ENCODE measurements around the gene ST7.

ST7 gene

DNA sequence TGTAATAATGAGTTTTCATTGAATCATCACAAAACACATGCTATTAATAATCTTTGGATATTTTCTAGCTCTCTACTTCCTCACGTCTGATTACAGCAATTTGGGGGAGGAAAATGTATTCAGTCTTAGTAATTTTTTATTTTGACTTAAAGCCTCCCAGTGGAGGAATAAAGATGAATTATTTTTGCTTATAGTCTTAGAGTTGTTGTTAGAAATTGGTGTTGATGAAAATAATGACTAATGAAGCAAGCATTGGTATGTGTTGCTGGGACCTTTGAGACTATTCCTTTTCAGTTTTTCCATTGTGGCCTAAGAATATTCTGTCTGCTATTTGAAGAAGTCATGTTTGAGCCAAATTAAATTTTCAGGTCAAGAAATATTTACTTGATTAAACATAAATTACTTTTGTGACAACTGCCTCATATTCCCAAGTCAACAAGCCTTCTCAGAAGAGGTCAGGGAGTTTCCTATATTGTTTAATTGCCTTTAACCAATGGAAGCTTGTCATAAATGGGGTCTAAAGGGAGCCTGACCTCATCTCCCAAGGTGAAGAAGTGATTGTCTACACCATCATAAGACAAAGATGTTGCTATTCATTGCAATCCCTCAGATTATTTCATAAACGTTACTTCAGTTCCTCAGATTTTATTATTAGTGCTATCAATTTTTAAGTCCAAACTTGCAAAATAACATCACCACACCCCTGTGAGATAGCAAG lies 90.0 kb downstream of the ST7 start:
- TF ChIP-seq POLR2A (IDR thresholded peaks at IDR 0.05; ENCODE audit: extremely low read depth, insufficient read length) (no peak), MAX (IDR thresholded peaks at IDR 0.05; ENCODE audit: low read depth, low read length) (no peak), MYC (IDR thresholded peaks at IDR 0.05; ENCODE audit: low read depth, low read length) (no peak), CTCF (IDR thresholded peaks at IDR 0.05; ENCODE audit: low read depth, low read length) (no peak)
- no peak for DNase-seq (ENCODE audit: low read depth)
- no peak overlapping the region for H3K4me3 ChIP-seq (ENCODE audit: low read depth, low read length)

DNA sequence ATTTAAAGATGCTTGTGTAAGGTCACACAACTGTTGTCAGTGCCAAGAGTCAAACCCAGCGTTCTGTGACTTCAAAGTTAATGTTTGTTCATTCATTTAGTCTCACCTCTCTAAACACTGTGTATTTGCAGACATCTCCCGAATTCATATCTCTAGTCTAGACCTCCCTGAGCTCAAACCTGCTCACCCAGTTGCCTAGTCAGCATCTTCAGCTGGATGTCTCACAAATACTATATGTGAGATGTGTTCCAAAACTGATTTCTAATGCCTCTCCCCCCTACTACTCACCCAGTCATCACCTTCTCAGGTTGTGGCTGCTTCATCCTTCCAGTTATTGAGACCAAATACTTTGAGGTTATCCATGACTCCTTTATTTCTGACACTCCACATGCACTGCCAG lies 91.4 kb downstream of the ST7 start:
- no peak overlapping the region for H3K4me3 ChIP-seq (ENCODE audit: low read depth, low read length)
- no peak for DNase-seq (ENCODE audit: low read depth)
- TF ChIP-seq MAX (IDR thresholded peaks at IDR 0.05; ENCODE audit: low read depth, low read length) (no peak), CTCF (IDR thresholded peaks at IDR 0.05; ENCODE audit: low read depth, low read length) (no peak)

GRCh38 chr7:117045927-117046710 lies 92.8 kb downstream of the ST7 start:
- TF ChIP-seq POLR2A (IDR thresholded peaks at IDR 0.05; ENCODE audit: extremely low read depth, insufficient read length) = no peak
- TF ChIP-seq MAX (IDR thresholded peaks at IDR 0.05; ENCODE audit: low read depth, low read length) = no peak
- TF ChIP-seq MYC (IDR thresholded peaks at IDR 0.05; ENCODE audit: low read depth, low read length) = no peak
- no peak for TF ChIP-seq CTCF (IDR thresholded peaks at IDR 0.05; ENCODE audit: low read depth, low read length)
- no peak for DNase-seq (ENCODE audit: low read depth)
- H3K4me3 ChIP-seq (ENCODE audit: low read depth, low read length) = no peak overlapping the region

DNA sequence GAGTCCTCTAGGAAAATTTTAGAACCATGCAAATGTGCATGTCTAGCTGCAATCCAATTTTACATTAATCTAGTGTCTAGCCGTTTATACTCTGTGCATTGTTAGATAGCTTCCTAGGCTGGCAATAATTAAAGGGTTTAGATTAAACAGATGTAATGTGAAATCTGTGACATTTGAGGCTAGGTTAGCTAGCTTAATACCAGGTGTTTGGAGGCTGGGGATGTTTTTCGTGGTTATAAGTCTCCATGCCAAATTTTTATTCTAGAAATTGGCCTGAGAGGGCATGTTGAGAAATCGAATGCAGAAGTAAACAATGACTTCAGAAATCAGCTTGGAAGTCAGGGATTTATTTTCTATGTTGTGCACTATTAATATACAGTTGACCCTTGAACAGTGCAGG lies 94.2 kb downstream of the ST7 start:
- no peak for DNase-seq (ENCODE audit: low read depth)
- TF ChIP-seq MAX (IDR thresholded peaks at IDR 0.05; ENCODE audit: low read depth, low read length) (no peak), POLR2A (IDR thresholded peaks at IDR 0.05; ENCODE audit: extremely low read depth, insufficient read length) (no peak), MYC (IDR thresholded peaks at IDR 0.05; ENCODE audit: low read depth, low read length) (no peak), CTCF (IDR thresholded peaks at IDR 0.05; ENCODE audit: low read depth, low read length) (no peak)
- H3K4me3 ChIP-seq (ENCODE audit: low read depth, low read length) = no peak overlapping the region

- H3K4me3 ChIP-seq (ENCODE audit: low read depth, low read length) = no peak overlapping the region
- TF ChIP-seq CTCF (IDR thresholded peaks at IDR 0.05; ENCODE audit: low read depth, low read length) = no peak
- no peak for TF ChIP-seq MAX (IDR thresholded peaks at IDR 0.05; ENCODE audit: low read depth, low read length)
- TF ChIP-seq MYC (IDR thresholded peaks at IDR 0.05; ENCODE audit: low read depth, low read length) = no peak
- no peak for TF ChIP-seq POLR2A (IDR thresholded peaks at IDR 0.05; ENCODE audit: extremely low read depth, insufficient read length)
- DNase-seq (ENCODE audit: low read depth) = no peak
Observed at GRCh38 chr7:117048114-117048866, 95.0 kb downstream of the ST7 start.
